OCI-LY3 (cell line): Measurements from ENCODE around the gene SELENOT.
"Not testable (repeated sequence)": the region's sequence is repeated elsewhere in the genome, so short reads cannot be mapped to it uniquely, and the experiment has no call there.

Experiments used
- H2AFZ ChIP-seq: fragments of 200-600, 300-600 bp; shearing (Covaris generic); 2 replicates; pipeline ENCODE4 v1.6.0; 2014; ENCODE audit warnings: antibody characterized with exemption, low read depth, low read length
- H3K27ac ChIP-seq: fragments of 200-600, 300-600 bp; sonication (generic); 2 replicates; pipeline ENCODE4 v1.5.1; 2014; ENCODE audit warnings: mild to moderate bottlenecking, low read length, moderate library complexity, mixed read lengths
- H3K27me3 ChIP-seq: fragments of 200-600, 300-600 bp; sonication (generic); 2 replicates; pipeline ENCODE4 v1.6.1; 2014; ENCODE audit warnings: low read depth, low read length, mixed read lengths
- H3K36me3 ChIP-seq: fragments of 200-600, 300-600 bp; sonication (generic); replicated peaks from 2 replicates; pipeline ENCODE3; 2014; ENCODE audit warnings: low read depth, low read length, mixed read lengths
- H3K4me1 ChIP-seq: fragments of 300-600, 200-600 bp; sonication (generic); 2 replicates; pipeline ENCODE4 v1.6.1; 2014; ENCODE audit warnings: low read length, mixed read lengths
- H3K4me2 ChIP-seq: fragments of 200-600, 300-600 bp; sonication (generic); 2 replicates; pipeline ENCODE4 v1.6.1; 2014; ENCODE audit warnings: low read length, mixed read lengths
- H3K4me3 ChIP-seq: fragments of 300-600, 200-600 bp; sonication (generic); 2 replicates; pipeline ENCODE4 v1.5.1; 2014; ENCODE audit warnings: antibody characterized with exemption, mild to moderate bottlenecking, low read length, moderate library complexity
- H3K79me2 ChIP-seq: fragments of 300-600, 200-600 bp; shearing (Covaris generic); 2 replicates; pipeline ENCODE4 v1.6.1; 2014; ENCODE audit warnings: mild to moderate bottlenecking, low read length, mixed read lengths
- H3K9ac ChIP-seq: fragments of 300-600, 200-600 bp; shearing (Covaris generic); 2 replicates; pipeline ENCODE4 v1.6.0; 2014; ENCODE audit warnings: mild to moderate bottlenecking, low read length, moderate library complexity
- H3K9me3 ChIP-seq: fragments of 200-600, 300-600 bp; shearing (Covaris generic); 2 replicates; pipeline ENCODE4 v1.6.1; 2014; ENCODE audit warnings: low read length, mixed read lengths; ENCODE audit not compliant: insufficient read depth
- H4K20me1 ChIP-seq: fragments of 200-600, 300-600 bp; sonication (generic); 2 replicates; pipeline ENCODE4 v1.6.1; 2016; ENCODE audit warnings: low read length, mixed read lengths; ENCODE audit not compliant: insufficient read depth
- EZH2phosphoT487 ChIP-seq: fragments of 200-600 bp; shearing (Covaris generic); IDR thresholded peaks from 2 replicates; pipeline ENCODE4 v1.6.1; 2018; ENCODE audit warnings: antibody characterized with exemption, mixed run types, low read depth
- TF ChIP-seq, protein P1 (sequence below): fragments of 200-600, 300-600 bp; sonication (generic); IDR thresholded peaks from 2 replicates; pipeline ENCODE4 v1.5.1; 2014; ENCODE audit warnings: antibody characterized with exemption, low read length, low read depth

Gene SELENOT

DNA sequence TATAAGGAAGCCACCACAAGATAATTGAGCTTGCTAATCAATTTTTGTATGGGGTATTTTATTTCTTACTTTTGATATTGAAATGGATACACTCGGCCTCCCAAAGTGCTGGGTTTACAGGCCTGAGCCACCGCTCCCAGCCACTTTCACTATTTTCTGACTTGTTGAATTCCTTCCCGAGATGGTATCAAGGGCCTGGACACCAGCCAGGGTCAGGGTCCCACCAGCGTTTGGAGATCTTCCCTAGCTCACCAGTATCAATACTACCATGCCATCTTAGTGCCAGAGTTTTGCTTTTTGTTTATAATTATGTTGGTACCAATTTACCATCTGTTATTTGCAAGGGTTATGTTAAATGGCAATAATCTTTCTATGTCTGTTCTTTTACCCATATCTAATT is 5.5 kb upstream of the SELENOT start:
- Histone ChIP-seq H3K27me3 (no peaks in the 10 kb centered on the region), H3K27ac (peak overlapping the region; percentile 96; the same call in 1 of the 2 replicates), H3K4me2 (no peak overlapping the region), H3K4me3 (no peak overlapping the region), H2AFZ (no peak overlapping the region), H3K36me3 (peaks cover 13% of the 10 kb centered on the region), H4K20me1 (0 out of 2 replicates have a peak, but pooled peaks cover 16% of the 10 kb centered on the region), H3K4me1 (peaks cover 36% of the 10 kb centered on the region), H3K9me3 (no peaks in the 10 kb centered on the region), H3K9ac (no peak overlapping the region), H3K79me2 (peaks cover 96% of the 10 kb centered on the region)
- TF ChIP-seq, protein P1, sequence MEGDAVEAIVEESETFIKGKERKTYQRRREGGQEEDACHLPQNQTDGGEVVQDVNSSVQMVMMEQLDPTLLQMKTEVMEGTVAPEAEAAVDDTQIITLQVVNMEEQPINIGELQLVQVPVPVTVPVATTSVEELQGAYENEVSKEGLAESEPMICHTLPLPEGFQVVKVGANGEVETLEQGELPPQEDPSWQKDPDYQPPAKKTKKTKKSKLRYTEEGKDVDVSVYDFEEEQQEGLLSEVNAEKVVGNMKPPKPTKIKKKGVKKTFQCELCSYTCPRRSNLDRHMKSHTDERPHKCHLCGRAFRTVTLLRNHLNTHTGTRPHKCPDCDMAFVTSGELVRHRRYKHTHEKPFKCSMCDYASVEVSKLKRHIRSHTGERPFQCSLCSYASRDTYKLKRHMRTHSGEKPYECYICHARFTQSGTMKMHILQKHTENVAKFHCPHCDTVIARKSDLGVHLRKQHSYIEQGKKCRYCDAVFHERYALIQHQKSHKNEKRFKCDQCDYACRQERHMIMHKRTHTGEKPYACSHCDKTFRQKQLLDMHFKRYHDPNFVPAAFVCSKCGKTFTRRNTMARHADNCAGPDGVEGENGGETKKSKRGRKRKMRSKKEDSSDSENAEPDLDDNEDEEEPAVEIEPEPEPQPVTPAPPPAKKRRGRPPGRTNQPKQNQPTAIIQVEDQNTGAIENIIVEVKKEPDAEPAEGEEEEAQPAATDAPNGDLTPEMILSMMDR: no peak
- no peak for TF ChIP-seq EZH2phosphoT487

DNA sequence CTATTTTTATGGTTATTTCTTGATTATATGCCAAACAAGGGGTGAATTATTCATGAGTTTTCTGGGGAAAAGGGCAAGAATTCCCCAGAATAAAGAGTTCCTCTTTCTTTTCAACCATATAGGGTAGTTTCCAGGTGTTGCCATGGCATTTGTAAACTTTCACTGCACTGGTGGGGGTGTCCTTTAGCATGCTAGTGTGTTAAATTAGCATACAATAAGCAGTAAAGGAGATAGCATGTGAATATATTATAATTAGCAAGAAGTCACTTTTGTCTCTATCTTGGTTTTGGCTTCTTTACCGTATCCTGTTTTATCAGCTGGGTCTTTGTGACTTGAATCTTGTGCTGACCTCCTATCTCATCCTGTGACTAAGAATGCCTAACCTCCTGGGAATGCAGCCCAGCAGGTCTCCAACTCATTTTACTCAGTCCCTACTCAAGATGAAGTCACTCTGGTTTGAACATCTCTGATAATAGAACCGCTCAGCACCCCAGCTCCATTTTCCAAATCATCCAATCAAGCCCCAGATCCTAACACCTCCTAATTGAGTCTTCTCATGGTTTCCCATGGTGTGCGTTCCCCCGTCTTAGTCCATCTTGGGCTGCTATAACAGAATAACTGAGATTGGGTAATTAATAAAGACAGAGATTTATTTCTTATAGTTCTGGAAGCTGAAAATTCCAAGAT is 3.4 kb upstream of the SELENOT start:
- H3K36me3 ChIP-seq: peaks cover 10% of the 10 kb centered on the region
- H3K4me3 ChIP-seq: peak overlapping the region; percentile 97
- H3K79me2 ChIP-seq: peaks cover 96% of the 10 kb centered on the region

DNA sequence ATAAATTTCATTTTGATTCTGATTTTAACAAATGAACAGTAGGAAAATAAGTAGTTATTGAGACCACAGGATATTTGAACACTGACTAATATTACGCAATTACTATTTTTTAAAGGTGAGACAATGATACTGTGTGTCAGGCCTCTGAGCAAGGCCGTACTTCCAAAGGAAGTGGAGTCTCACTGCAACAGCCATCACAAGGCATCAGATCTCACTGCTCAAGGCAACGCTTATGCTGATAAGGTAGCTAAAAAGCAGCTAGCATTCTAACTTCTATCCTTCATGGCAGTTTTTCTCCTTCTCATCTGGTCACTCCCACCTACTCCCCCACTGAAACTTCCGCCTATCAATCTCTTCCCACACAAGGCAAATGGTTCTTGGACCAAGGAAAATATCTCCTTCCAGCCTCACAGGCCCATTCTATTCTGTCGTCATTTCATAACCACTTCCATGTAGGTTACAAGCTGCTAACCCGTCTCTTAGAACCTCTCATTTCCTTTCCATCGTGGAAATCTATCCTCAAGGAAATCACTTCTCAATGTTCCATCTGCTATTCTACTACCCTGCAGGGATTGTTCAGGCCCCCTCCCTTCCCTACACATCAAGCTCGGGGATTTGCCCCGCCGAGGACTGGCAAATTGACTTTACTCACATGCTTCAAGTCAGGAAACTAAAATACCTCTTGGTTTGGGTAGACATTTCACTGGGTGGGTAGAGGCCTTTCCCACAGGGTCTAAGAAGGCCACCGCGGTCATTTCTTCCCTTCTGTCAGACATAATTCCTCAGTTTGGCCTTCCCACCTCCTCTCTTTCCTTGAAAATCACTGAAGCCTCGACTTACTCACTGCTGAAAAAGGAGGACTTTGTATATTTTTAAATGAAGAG is 2.2 kb upstream of the SELENOT start:
- peaks cover 17% of the 10 kb centered on the region for H4K20me1 ChIP-seq
- peak overlapping the region; percentile 74 for H3K4me2 ChIP-seq
- peak overlapping the region; percentile 95 for H3K9ac ChIP-seq
- not testable (repeated sequence) for H3K9me3 ChIP-seq, H3K27me3 ChIP-seq, H2AFZ ChIP-seq
- peak overlapping the region; percentile 97 for H3K4me3 ChIP-seq
- H3K27ac ChIP-seq: peak overlapping the region; percentile 96
- H3K79me2 ChIP-seq: peaks cover 97% of the 10 kb centered on the region
- H3K36me3 ChIP-seq: peaks cover 19% of the 10 kb centered on the region
- H3K4me1 ChIP-seq: peaks cover 47% of the 10 kb centered on the region

More for the DNA sequence above, 3.4 kb upstream of the SELENOT start:
- Histone ChIP-seq H4K20me1 (peaks cover 7% of the 10 kb centered on the region), H3K9me3 (no peaks in the 10 kb centered on the region), H3K4me1 (peaks cover 36% of the 10 kb centered on the region), H3K9ac (peak overlapping the region; percentile 95), H2AFZ (no peak overlapping the region), H3K4me2 (peak overlapping the region; percentile 74), H3K27ac (peak overlapping the region; percentile 96), H3K27me3 (no peaks in the 10 kb centered on the region)
- TF ChIP-seq EZH2phosphoT487: no peak
- TF ChIP-seq, protein P1: no peak

DNA sequence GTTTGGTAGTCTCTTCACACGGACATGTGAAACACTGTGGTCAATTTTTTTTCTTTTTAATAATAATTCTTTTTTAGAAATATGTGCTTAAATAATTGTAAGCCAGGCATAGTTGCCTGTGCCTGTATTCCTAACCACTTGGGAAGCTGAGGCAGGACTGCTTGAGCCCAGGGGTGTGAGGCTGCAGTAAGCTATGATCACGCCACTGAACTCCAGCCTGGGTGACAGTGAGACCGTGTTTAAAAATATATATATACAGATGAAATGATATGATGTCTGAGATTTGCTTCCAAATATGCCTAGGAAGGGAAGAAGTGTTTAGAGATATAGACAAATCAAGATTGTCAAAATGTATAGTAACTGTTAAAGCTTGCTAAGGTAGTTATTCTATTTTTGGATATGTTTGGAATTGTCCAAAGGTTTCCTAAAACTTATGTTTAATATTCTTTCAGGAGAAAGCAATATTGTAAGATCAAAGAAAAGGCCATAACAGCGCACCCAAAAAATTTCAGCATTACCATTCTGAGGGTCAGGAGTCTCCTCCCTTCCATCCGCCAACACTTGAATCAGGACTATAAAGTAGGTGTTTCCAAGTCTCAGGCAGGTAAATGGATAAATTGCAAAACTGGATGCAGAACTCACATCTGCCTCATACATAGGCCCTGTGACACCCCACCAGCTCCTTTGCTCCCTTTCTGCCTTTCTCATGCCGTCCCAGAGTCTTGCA is 532 bp upstream of the SELENOT start:
- Histone ChIP-seq H3K4me2 (peak overlapping the region; percentile 74), H2AFZ (no peak overlapping the region), H3K36me3 (peaks cover 25% of the 10 kb centered on the region), H3K9me3 (no peaks in the 10 kb centered on the region), H3K4me1 (peaks cover 62% of the 10 kb centered on the region), H3K4me3 (peak overlapping the region; percentile 97), H3K9ac (peak overlapping the region; percentile 95), H3K79me2 (peaks cover 97% of the 10 kb centered on the region), H4K20me1 (peaks cover 34% of the 10 kb centered on the region), H3K27me3 (no peaks in the 10 kb centered on the region), H3K27ac (peak overlapping the region; percentile 96)
- TF ChIP-seq, protein P1: no peak
- no peak for TF ChIP-seq EZH2phosphoT487
